Mucosa of stomach (tissue), 1 donor: Measurements from ENCODE around the gene ZNF362.

Source experiments
- H3K27me3 ChIP-seq: one replicate; pipeline ENCODE4 v1.7.0; 2013; ENCODE audit warnings: mild to moderate bottlenecking, low read length; ENCODE audit not compliant: control insufficient read depth, insufficient read depth
- H3K36me3 ChIP-seq: one replicate; pipeline ENCODE4 v1.7.0; 2013; ENCODE audit warnings: low read length; ENCODE audit not compliant: control insufficient read depth, insufficient read depth
- H3K4me1 ChIP-seq: one replicate; pipeline ENCODE4 v1.7.0; 2013; ENCODE audit warnings: mild to moderate bottlenecking, low read length; ENCODE audit not compliant: control insufficient read depth, insufficient read depth
- H3K4me3 ChIP-seq: one replicate; pipeline ENCODE4 v1.7.0; 2013; ENCODE audit warnings: low read length
- H3K9ac ChIP-seq: one replicate; pipeline ENCODE4 v1.7.0; 2013; ENCODE audit warnings: mild to moderate bottlenecking, low read length, moderate library complexity
- H3K9me3 ChIP-seq: one replicate; pipeline ENCODE4 v1.7.0; 2013; ENCODE audit warnings: mild to moderate bottlenecking, low read length, moderate library complexity; ENCODE audit not compliant: control insufficient read depth
- donor health status: Pancreatic carcinoma.

The ZNF362 gene

DNA sequence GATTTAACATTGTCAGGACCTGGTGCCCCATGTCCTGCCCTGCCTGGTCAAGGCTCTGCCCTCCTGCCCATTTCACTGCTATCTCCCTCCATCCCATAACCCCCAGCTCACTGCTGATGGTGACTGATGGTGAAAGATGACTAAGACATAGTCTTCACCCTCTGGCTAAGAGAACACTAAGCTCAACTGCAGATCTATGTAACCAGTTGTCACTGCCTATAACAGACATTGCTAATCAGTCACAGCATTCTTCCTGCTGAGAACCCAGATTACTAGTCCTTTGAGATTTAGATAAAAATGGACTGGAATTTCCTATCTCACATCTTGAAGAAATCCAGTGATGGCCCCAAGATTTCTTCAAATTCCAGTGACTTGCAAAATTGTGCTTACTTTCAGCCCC, 8.0 kb upstream of the ZNF362 start:
- Histone ChIP-seq H3K4me3 (no peak overlapping the region), H3K36me3 (no peaks in the 10 kb centered on the region), H3K4me1 (no peaks in the 10 kb centered on the region), H3K27me3 (peaks cover 11% of the 10 kb centered on the region), H3K9me3 (no peaks in the 10 kb centered on the region), H3K9ac (no peak overlapping the region)

DNA sequence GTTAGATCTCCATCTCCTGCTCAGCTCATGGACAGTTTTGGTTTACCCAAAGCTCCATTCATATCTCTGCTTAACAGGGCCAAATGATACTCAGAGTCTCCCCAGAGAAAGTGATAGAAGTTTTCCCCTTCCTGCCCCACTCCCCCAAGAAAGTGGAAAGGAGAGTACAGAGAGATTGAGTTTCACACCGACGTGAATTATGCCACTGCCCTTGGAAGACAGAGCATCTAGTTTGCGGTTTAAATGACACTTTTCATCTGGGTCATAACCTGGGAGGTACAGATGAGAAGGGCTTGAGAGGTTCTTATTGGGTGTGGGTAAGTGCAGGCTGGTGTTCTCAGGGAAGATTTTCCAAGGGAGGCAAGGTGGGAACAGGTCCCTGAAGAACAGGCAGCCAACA, 6.9 kb upstream of the ZNF362 start:
- no peak overlapping the region for H3K4me3 ChIP-seq
- H3K4me1 ChIP-seq, result no peaks in the 10 kb centered on the region
- H3K36me3 ChIP-seq, result no peaks in the 10 kb centered on the region
- no peaks in the 10 kb centered on the region for H3K9me3 ChIP-seq
- no peak overlapping the region for H3K9ac ChIP-seq
- peaks cover 11% of the 10 kb centered on the region for H3K27me3 ChIP-seq

DNA sequence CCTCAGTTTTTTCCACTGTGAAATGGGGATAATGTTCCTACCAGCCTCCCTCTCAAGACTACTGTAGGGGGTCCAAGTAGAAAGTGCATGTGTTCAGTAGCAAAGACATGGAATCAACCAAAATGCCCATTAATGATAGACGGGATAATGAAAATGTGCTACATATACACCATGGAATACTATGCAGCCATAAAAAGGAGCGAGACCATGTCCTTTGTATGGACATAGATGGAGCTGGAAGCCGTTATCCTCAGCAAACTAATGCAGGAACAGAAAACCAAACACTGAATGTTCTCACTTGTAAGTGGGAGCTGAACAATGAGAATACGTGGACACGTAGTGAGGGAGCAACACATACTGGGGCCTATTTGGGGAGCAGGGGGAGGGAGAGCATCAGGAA, 6.1 kb upstream of the ZNF362 start:
- H3K9me3 ChIP-seq, result no peaks in the 10 kb centered on the region
- peaks cover 11% of the 10 kb centered on the region for H3K27me3 ChIP-seq
- H3K4me3 ChIP-seq, result no peak overlapping the region
- H3K36me3 ChIP-seq, result no peaks in the 10 kb centered on the region
- H3K9ac ChIP-seq, result no peak overlapping the region
- H3K4me1 ChIP-seq, result peaks cover 2% of the 10 kb centered on the region

DNA sequence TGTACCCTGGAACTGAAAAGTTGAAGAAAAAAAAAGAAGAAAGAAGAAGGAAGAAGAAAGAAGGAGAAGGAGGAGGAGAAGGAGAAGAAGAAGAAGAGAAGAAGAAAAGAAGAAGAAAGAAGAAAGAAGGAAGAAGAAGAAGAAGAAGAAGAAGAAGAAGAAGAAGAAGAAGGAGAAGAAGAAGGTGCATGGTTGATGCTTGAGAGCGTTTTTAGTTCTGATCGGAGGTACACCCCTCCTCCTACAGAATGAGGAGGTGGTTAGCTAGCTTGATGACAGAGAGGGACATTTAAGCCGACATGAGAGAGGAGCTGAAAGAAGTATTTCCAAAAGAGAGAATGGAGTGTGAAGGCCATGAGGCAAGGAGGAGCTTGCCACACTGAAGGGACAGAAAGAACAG, 5.6 kb upstream of the ZNF362 start:
- Histone ChIP-seq H3K9me3 (no peaks in the 10 kb centered on the region), H3K27me3 (peaks cover 11% of the 10 kb centered on the region), H3K9ac (no peak overlapping the region), H3K36me3 (no peaks in the 10 kb centered on the region), H3K4me3 (no peak overlapping the region), H3K4me1 (peaks cover 3% of the 10 kb centered on the region)

DNA sequence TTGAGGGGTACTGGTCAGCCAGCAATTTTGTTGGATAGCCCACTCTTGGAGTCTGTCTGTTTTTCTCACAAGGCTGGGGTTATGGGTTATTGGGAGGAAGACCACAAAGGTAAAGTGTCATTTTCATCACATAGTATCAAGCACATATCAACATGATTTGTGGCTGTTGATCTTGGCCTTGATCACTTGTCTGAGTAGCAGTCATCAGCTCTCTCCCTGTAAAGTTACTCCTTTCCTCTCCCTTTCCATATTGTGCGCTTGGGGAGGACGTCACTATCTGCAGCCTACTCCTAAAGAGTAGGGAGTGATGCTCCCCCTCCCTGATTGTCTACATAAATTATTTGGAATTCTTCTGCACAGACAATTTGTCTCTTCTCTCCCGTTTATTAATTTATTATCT, 1.8 kb upstream of the ZNF362 start:
- no peaks in the 10 kb centered on the region for H3K36me3 ChIP-seq
- peaks cover 25% of the 10 kb centered on the region for H3K4me1 ChIP-seq
- H3K27me3 ChIP-seq, result peaks cover 2% of the 10 kb centered on the region
- H3K9ac ChIP-seq, result no peak overlapping the region
- H3K4me3 ChIP-seq, result no peak overlapping the region
- H3K9me3 ChIP-seq, result no peaks in the 10 kb centered on the region

DNA sequence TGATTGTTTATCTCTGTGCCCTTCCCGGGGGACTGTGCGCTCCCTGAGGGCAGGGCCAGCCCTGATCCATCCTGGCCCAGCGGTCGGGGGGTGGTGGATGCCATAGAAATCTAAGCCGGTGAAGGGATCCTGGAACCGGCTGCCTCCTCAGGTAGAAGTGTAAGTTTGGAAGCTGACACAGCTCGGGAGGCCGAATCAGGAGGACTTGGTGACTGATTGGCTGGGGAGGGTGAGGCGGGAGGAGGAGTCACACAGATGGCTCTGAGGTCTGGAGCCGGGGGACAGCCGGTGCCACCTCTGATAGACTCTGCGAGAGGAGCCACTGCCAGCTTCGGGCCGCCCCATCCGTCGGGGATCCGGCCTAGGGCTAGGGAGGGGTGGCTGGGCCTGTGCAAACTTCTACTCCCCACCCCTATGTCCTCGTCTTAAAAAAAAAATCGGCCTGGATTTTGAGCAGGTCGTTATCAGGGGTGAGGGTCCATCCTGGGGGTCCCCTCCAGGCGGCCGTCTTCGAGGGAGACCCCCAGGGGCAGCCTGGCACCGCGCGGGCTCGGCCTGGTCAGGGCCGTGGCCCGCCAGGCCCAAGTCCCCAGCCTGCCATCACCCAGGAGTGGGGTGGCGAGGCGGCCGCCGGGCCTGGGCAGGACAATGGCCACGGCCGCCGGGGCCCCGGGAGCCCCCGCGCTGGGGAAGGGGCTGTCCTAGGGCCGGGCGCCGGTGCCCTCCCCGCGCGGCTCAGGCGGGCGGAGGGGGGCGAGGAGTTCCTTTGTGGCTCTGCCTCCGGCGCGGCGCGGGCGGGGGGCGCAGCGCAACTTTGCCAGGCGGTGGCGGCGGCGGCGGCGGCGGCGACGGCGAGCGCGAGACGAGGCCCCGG, 708 bp upstream of the ZNF362 start:
- peaks cover 36% of the 10 kb centered on the region for H3K4me1 ChIP-seq
- peaks cover 2% of the 10 kb centered on the region for H3K27me3 ChIP-seq
- peak overlapping the region; percentile 88 for H3K9ac ChIP-seq

DNA sequence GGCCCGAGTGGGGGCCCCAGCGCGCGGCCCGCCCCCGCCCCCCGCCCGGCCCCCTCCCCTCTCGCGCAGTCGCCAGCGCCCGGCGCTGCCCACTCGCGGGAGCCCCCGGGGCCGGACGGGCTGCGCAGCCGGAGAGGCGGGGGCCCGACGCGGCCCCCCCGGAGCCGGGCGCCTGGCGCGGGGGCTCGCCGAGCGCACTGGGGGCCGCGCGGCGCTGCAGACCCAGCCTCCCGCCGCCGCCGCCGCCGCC, 146 bp upstream of the ZNF362 start:
- Histone ChIP-seq H3K9me3 (no peaks in the 10 kb centered on the region), H3K27me3 (peaks cover 2% of the 10 kb centered on the region), H3K9ac (no peak overlapping the region), H3K4me1 (peaks cover 38% of the 10 kb centered on the region), H3K4me3 (no peak overlapping the region), H3K36me3 (no peaks in the 10 kb centered on the region)

More for the DNA sequence above, 708 bp upstream of the ZNF362 start:
- Histone ChIP-seq H3K4me3 (no peak overlapping the region), H3K9me3 (no peaks in the 10 kb centered on the region), H3K36me3 (no peaks in the 10 kb centered on the region)

DNA sequence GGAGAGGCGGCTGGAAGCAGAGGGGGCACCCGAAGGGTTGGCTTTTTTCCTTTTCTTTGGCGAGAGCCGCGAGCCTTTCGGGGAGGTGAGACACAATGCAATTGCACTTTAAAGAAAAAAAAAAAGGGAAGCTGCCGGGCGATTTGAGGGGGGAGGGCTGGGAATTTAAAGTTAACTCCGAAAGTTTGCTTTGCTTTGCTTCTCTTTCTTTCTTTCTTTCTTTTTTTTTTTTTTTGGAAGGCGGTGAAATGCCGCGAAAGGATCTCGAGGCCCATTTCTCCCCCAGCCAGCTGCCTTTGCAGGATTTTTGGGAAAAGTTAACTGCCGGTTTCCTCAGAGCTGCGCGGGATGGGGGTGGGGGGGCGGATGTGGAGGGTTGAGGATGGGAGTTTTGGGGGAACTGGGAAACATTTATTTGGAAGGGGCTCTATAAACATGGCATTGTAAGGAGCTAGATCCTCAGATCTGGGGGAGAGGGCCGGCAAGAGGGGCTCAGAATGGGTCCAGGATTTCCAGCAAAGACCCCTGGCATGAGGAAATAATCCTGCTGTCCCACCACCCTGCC, 997 bp downstream of the ZNF362 start:
- H3K27me3 ChIP-seq, result peaks cover 2% of the 10 kb centered on the region
- H3K4me3 ChIP-seq, result peak overlapping the region; percentile 51
- H3K36me3 ChIP-seq, result no peaks in the 10 kb centered on the region
- H3K4me1 ChIP-seq, result peaks cover 38% of the 10 kb centered on the region
- no peaks in the 10 kb centered on the region for H3K9me3 ChIP-seq
- H3K9ac ChIP-seq, result peak overlapping the region; percentile 86

DNA sequence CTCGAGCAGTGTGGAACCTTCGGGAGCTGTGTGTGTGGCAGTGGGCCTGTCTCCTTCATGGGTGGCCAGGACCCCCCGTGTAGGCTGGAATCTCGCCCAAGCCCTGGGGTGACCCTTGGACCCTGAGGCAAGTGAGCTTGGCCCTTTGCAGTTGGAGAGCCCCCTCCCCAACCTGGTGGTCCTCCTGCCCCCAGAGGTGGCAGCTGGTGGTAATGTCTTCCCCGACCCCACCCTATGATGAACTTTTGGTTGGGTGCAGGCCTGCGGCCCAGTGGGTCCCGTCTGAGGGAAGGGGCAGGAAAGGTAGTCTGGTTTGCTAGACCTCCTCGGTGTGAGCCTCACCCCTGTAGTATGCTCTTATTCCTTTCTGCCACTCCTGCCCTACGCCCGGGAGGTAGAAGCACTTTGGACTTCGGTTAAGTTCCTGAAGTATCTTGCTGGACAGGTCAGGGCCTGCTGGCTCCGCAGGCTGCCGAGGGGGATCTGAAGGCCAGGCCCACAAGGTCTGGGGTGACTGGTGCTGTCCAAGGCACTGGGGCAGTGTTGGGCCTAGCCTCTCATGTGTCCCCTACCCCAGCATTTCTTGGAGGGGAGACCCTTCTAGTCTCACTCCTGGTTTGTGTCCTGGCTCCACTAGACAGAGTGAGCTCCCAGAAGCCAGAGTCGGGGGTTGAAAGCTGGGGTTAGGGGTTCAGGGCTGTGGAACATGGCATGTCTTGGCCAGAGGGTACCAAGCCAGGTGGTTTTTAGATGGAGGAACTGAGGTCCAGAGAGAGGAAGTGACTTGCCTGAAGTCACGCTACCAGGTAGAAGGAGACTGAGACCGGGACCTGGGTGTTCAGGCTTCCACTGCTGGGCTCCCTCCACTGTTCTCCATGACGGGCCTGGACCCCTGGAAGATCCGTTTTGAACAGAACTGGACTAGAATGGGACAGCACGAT, 1.8 kb downstream of the ZNF362 start:
- peaks cover 38% of the 10 kb centered on the region for H3K4me1 ChIP-seq
- peak overlapping the region; percentile 86 for H3K9ac ChIP-seq
- H3K27me3 ChIP-seq, result no peaks in the 10 kb centered on the region
- no peaks in the 10 kb centered on the region for H3K36me3 ChIP-seq
- peak overlapping the region; percentile 51 for H3K4me3 ChIP-seq
- no peaks in the 10 kb centered on the region for H3K9me3 ChIP-seq

DNA sequence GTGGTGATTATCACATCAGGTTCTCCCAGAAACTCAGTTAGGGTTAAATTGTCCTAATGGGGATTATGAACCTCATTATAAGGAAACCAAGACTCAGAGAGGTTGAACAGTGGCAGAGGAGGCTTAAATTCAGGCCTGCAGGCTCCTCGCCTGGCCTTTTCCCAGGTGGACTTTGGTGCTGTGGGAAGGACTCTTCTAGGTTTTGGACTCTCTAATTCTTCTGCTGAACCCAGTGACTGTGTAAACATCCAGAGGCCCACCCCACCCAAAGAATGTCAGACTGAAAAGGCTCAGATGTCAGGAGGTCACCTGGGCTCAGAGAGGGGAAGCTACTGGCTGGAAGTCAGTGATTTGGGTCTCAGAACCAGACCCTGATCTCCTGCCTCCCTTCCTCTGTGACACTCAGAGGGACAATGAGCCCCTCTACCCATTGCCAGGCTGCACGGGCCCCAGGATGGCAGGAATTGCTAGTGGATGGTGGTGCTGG, 2.5 kb downstream of the ZNF362 start:
- no peaks in the 10 kb centered on the region for H3K9me3 ChIP-seq
- peaks cover 38% of the 10 kb centered on the region for H3K4me1 ChIP-seq
- H3K4me3 ChIP-seq, result no peak overlapping the region
- no peaks in the 10 kb centered on the region for H3K36me3 ChIP-seq
- H3K27me3 ChIP-seq, result no peaks in the 10 kb centered on the region
- H3K9ac ChIP-seq, result no peak overlapping the region

DNA sequence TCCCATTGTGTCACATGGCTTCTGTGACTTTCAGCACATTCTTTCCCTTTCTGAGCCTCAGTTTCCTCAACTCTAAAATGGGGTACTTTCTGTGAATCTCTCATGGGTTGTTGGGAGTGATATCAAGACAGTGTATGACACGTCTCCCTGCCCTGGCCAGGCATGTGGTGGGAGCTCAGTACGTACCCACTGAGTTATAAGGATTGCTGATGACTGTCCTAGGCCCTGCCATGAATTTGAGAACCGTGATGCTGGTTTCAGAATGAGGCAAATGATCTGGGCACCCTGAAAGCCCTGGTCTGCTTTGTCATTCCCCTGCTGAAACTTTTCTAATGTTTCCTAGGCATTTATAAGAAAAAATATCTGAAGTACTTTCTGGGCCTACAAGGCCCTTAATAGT, 3.6 kb downstream of the ZNF362 start:
- no peak overlapping the region for H3K9ac ChIP-seq
- H3K4me1 ChIP-seq, result peaks cover 38% of the 10 kb centered on the region
- H3K4me3 ChIP-seq, result no peak overlapping the region

DNA sequence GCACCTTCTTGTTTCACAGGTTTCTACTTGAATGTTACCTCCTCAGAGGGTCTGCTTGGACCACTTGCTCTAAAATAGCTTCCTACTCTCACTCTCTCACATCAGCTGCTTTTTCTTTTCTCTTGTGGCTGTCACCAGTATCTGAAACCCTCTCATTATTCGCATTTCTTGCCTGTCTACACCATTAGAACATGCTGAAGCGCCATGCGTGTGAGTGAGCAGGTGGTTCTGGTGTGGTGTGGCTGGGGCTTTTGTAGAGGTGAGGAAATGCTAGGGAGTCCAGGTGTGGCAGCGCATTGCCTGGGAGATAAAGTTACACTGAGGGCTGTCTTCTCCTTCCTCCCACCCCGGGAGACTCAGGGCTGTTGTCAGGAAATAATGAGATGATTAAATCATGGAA, 4.1 kb downstream of the ZNF362 start:
- H3K27me3 ChIP-seq, result no peaks in the 10 kb centered on the region
- H3K4me1 ChIP-seq, result peaks cover 34% of the 10 kb centered on the region
- no peaks in the 10 kb centered on the region for H3K36me3 ChIP-seq
- H3K9ac ChIP-seq, result no peak overlapping the region
- H3K4me3 ChIP-seq, result no peak overlapping the region
- no peaks in the 10 kb centered on the region for H3K9me3 ChIP-seq

More for the DNA sequence above, 3.6 kb downstream of the ZNF362 start:
- Histone ChIP-seq H3K36me3 (no peaks in the 10 kb centered on the region), H3K27me3 (no peaks in the 10 kb centered on the region), H3K9me3 (no peaks in the 10 kb centered on the region)
